Osteoblast (primary cell): ENCODE data around the gene CCSAP. TPM values are rescaled to one million over a fixed set of nuclear protein-coding genes. Genes with fewer than 3 reads are reported as not detected.

Experiments used
- DNase-seq: peaks from one replicate; pipeline ENCODE4 v3.0.0; 2011; ENCODE audit warnings: low spot score, mixed read lengths; ENCODE audit not compliant: insufficient read length; ENCODE audit errors: missing footprints
- H2AFZ ChIP-seq: 2 replicates; pipeline ENCODE4 v1.6.0; 2011; ENCODE audit warnings: mild to moderate bottlenecking, low read length
- H3K27ac ChIP-seq: 2 replicates; pipeline ENCODE4 v1.5.1; 2011; ENCODE audit warnings: mild to moderate bottlenecking, low read depth, low read length, moderate library complexity
- H3K27me3 ChIP-seq: 2 replicates; pipeline ENCODE4 v1.6.0; 2012; ENCODE audit warnings: mild to moderate bottlenecking, control low read depth, inconsistent platforms, low read length, moderate library complexity; ENCODE audit not compliant: insufficient read depth
- H3K36me3 ChIP-seq: 2 replicates; pipeline ENCODE4 v1.5.1; 2011; ENCODE audit warnings: mild to moderate bottlenecking, low read length, control low read depth, moderate library complexity; ENCODE audit not compliant: insufficient read depth
- H3K4me1 ChIP-seq: 2 replicates; pipeline ENCODE4 v1.5.1; 2011; ENCODE audit warnings: mild to moderate bottlenecking, low read length, control low read depth, moderate library complexity; ENCODE audit not compliant: insufficient read depth
- H3K4me2 ChIP-seq: 2 replicates; pipeline ENCODE4 v1.6.0; 2011; ENCODE audit warnings: mild to moderate bottlenecking, low read length; ENCODE audit not compliant: insufficient read depth
- H3K4me3 ChIP-seq: fragments of 200-600 bp; sonication (generic); 3 replicates; pipeline ENCODE4 v1.5.1; 2012; ENCODE audit warnings: mild to moderate bottlenecking, low read length, inconsistent platforms; ENCODE audit not compliant: insufficient read depth
- H3K79me2 ChIP-seq: 2 replicates; pipeline ENCODE4 v1.6.0; 2012; ENCODE audit warnings: mild to moderate bottlenecking, low read length, control low read depth, inconsistent platforms; ENCODE audit not compliant: insufficient read depth
- H3K9me3 ChIP-seq: 2 replicates; pipeline ENCODE4 v1.5.1; 2011; ENCODE audit warnings: low read depth, low read length, control low read depth
- H4K20me1 ChIP-seq: 2 replicates; pipeline ENCODE4 v1.6.0; 2012; ENCODE audit warnings: mild to moderate bottlenecking, low read length, control low read depth; ENCODE audit not compliant: insufficient read depth
- total RNA-seq: library from RNA; depleted of rRNA; stranded (reverse); fragments of >200 nt; gene quantifications from 2 replicates; pipeline ENCODE4 v1.2.3, GENCODE V29; 2012
- TF ChIP-seq, protein P1 (sequence below): IDR thresholded peaks from 2 replicates; pipeline ENCODE4 v1.5.1; 2011; ENCODE audit warnings: mild to moderate bottlenecking, low read depth, low read length, moderate library complexity; ENCODE audit errors: extremely low read depth

The CCSAP gene
- total RNA-seq, 1 donor = 9.4 TPM

DNA sequence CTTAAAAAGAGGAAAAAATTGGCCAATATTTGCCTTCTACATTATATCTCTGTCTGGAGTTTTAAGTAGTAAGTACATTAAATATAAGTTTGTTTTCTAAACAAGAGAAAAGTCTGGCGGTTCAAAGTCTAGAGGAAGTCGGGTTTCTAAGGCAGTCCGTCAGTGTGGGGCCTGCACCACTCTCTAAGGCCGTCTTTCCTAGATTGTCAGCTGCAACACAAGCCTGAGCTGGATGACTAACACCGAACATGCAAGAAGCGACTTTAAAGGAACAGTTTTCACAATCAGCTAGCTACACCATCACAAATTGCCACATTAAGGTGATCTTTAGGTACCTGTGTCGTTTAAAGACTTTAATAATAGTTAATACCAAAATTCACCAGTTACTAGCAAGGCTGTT is 19.6 kb downstream of the CCSAP start:
- Histone ChIP-seq H3K4me2 (no peak overlapping the region), H3K4me1 (no peaks in the 10 kb centered on the region), H3K36me3 (peaks cover 34% of the 10 kb centered on the region), H3K27ac (no peak overlapping the region), H3K27me3 (no peaks in the 10 kb centered on the region), H4K20me1 (no peaks in the 10 kb centered on the region), H3K79me2 (no peaks in the 10 kb centered on the region), H3K4me3 (no peak overlapping the region), H2AFZ (no peak overlapping the region), H3K9me3 (no peaks in the 10 kb centered on the region)
- TF ChIP-seq, protein P1, sequence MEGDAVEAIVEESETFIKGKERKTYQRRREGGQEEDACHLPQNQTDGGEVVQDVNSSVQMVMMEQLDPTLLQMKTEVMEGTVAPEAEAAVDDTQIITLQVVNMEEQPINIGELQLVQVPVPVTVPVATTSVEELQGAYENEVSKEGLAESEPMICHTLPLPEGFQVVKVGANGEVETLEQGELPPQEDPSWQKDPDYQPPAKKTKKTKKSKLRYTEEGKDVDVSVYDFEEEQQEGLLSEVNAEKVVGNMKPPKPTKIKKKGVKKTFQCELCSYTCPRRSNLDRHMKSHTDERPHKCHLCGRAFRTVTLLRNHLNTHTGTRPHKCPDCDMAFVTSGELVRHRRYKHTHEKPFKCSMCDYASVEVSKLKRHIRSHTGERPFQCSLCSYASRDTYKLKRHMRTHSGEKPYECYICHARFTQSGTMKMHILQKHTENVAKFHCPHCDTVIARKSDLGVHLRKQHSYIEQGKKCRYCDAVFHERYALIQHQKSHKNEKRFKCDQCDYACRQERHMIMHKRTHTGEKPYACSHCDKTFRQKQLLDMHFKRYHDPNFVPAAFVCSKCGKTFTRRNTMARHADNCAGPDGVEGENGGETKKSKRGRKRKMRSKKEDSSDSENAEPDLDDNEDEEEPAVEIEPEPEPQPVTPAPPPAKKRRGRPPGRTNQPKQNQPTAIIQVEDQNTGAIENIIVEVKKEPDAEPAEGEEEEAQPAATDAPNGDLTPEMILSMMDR = no peak
- DNase-seq = no peak

DNA sequence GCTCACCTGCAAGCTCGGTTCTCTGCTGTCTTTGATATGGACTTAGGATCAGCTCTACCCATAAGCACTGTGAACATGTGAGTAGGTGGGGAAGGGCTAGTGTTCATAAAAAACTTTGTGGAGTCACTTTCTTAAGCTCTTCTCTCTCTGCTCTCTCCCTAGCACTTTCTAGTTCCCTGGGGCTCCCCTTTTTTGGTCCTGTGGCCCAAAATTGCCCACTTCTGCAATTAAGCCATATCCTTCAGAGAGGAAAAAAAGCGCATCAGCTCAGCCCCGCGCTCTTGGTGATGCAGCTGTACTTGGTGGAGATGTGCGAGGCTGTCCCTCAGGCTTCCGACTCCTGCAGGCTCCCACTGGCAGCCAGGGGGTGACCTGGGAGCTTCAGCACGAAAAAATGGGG is 23.4 kb downstream of the CCSAP start:
- Histone ChIP-seq H3K79me2 (no peaks in the 10 kb centered on the region), H3K4me1 (no peaks in the 10 kb centered on the region), H3K4me3 (no peak overlapping the region), H3K36me3 (peaks cover 33% of the 10 kb centered on the region), H3K27me3 (no peaks in the 10 kb centered on the region), H3K4me2 (no peak overlapping the region), H2AFZ (no peak overlapping the region), H3K27ac (no peak overlapping the region), H4K20me1 (no peaks in the 10 kb centered on the region), H3K9me3 (no peaks in the 10 kb centered on the region)
- TF ChIP-seq, protein P1 = no peak
- DNase-seq = no peak

GRCh38 chr1:229318056-229318455 is 24.8 kb downstream of the CCSAP start:
- H3K27me3 ChIP-seq = no peaks in the 10 kb centered on the region
- no peak overlapping the region for H3K4me2 ChIP-seq
- H3K9me3 ChIP-seq = no peaks in the 10 kb centered on the region
- H3K36me3 ChIP-seq = peaks cover 19% of the 10 kb centered on the region
- TF ChIP-seq, protein P1 = no peak
- peak; percentile 45 for DNase-seq
- H3K79me2 ChIP-seq = no peaks in the 10 kb centered on the region
- no peaks in the 10 kb centered on the region for H4K20me1 ChIP-seq
- H3K4me3 ChIP-seq = no peak overlapping the region
- H2AFZ ChIP-seq = no peak overlapping the region
- no peak overlapping the region for H3K27ac ChIP-seq
- H3K4me1 ChIP-seq = no peaks in the 10 kb centered on the region

DNA sequence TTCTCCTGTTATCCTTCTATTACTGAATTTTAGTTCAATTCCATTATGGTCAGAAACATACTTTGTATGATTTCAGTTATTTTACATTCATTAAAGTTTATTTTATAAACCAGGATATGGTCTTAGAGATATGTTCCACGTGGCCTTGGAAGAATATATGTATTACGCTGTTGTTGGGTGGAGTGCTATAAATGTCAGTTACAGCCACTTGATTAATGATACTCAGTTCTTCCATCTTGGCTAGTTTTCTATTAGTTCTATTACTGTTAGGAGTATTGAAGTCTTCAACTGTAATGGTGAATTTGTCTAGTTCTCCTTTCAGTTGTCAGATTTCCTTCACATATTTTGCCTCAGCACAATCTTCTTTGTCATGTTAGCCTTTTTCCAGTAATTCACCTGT is 26.7 kb downstream of the CCSAP start:
- no peak overlapping the region for H2AFZ ChIP-seq
- H3K36me3 ChIP-seq = peaks cover 13% of the 10 kb centered on the region
- TF ChIP-seq, protein P1 = no peak
- no peaks in the 10 kb centered on the region for H3K4me1 ChIP-seq
- H3K4me3 ChIP-seq = no peak overlapping the region
- no peak overlapping the region for H3K4me2 ChIP-seq
- no peak overlapping the region for H3K27ac ChIP-seq
- H3K79me2 ChIP-seq = no peaks in the 10 kb centered on the region
- H3K27me3 ChIP-seq = no peaks in the 10 kb centered on the region
- no peak for DNase-seq
- no peaks in the 10 kb centered on the region for H3K9me3 ChIP-seq
- H4K20me1 ChIP-seq = no peaks in the 10 kb centered on the region
